OCI-LY3 (cell line): ENCODE measurements around the gene GPR85.

ENCODE experiments used
- EZH2phosphoT487 ChIP-seq: fragments of 200-600 bp; shearing (Covaris generic); IDR thresholded peaks from 2 replicates; pipeline ENCODE4 v1.6.1; 2018; ENCODE audit warnings: antibody characterized with exemption, mixed run types, low read depth
- TF ChIP-seq, protein P1 (sequence below): fragments of 200-600, 300-600 bp; sonication (generic); IDR thresholded peaks from 2 replicates; pipeline ENCODE4 v1.5.1; 2014; ENCODE audit warnings: antibody characterized with exemption, low read length, low read depth

GRCh38 chr7:113086431-113086888 lies at the start of gene GPR85:
- TF ChIP-seq, protein P1, sequence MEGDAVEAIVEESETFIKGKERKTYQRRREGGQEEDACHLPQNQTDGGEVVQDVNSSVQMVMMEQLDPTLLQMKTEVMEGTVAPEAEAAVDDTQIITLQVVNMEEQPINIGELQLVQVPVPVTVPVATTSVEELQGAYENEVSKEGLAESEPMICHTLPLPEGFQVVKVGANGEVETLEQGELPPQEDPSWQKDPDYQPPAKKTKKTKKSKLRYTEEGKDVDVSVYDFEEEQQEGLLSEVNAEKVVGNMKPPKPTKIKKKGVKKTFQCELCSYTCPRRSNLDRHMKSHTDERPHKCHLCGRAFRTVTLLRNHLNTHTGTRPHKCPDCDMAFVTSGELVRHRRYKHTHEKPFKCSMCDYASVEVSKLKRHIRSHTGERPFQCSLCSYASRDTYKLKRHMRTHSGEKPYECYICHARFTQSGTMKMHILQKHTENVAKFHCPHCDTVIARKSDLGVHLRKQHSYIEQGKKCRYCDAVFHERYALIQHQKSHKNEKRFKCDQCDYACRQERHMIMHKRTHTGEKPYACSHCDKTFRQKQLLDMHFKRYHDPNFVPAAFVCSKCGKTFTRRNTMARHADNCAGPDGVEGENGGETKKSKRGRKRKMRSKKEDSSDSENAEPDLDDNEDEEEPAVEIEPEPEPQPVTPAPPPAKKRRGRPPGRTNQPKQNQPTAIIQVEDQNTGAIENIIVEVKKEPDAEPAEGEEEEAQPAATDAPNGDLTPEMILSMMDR: no peak
- TF ChIP-seq EZH2phosphoT487: no peak
